Breast epithelium (tissue), 3 donors: ENCODE data around the gene LPCAT2.

ENCODE experiments used
- POLR2A ChIP-seq: fragments of 450-650 bp; IDR thresholded peaks from one replicate; pipeline ENCODE4 v1.6.1; 2016; ENCODE audit warnings: antibody characterized with exemption, mild to moderate bottlenecking, moderate library complexity
- POLR2AphosphoS5 ChIP-seq, 3 donors: sonication (generic); formaldehyde crosslinking; IDR thresholded peaks; one replicate each; pipeline ENCODE4 v1.6.1; 2017; ENCODE audit warnings: antibody characterized with exemption in 3 of 3
- TF ChIP-seq, protein P1 (sequence below), 3 donors: fragments of 450-650 bp; IDR thresholded peaks; one replicate each; pipeline ENCODE4 v1.5.1; 2016 to 2017; ENCODE audit warnings: antibody characterized with exemption in 3 of 3, mild to moderate bottlenecking in 3 of 3, moderate library complexity in 3 of 3

- TF ChIP-seq, protein P1, sequence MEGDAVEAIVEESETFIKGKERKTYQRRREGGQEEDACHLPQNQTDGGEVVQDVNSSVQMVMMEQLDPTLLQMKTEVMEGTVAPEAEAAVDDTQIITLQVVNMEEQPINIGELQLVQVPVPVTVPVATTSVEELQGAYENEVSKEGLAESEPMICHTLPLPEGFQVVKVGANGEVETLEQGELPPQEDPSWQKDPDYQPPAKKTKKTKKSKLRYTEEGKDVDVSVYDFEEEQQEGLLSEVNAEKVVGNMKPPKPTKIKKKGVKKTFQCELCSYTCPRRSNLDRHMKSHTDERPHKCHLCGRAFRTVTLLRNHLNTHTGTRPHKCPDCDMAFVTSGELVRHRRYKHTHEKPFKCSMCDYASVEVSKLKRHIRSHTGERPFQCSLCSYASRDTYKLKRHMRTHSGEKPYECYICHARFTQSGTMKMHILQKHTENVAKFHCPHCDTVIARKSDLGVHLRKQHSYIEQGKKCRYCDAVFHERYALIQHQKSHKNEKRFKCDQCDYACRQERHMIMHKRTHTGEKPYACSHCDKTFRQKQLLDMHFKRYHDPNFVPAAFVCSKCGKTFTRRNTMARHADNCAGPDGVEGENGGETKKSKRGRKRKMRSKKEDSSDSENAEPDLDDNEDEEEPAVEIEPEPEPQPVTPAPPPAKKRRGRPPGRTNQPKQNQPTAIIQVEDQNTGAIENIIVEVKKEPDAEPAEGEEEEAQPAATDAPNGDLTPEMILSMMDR (IDR thresholded peaks at IDR 0.05), result no peak
- TF ChIP-seq POLR2A (no peak), POLR2AphosphoS5 (IDR thresholded peaks at IDR 0.05) (no peak)
These were observed 2.2 kb upstream of the LPCAT2 start for GRCh38 chr16:55506708-55507107.
